H1 (cell line): ENCODE measurements around the gene INF2. TPM values are rescaled to one million over a fixed set of nuclear protein-coding genes. Genes with fewer than 3 reads are reported as not detected.

Experiments used
- CTCF ChIA-PET: fragments of 300-600 bp; sonication (Branson Sonifier 250); formaldehyde crosslinking; loops from one replicate; lab custom pipeline; 2021; ENCODE audit not compliant: partially characterized antibody; lab: Charles Lee
- POLR2A ChIA-PET: fragments of 300-600 bp; sonication (Branson Sonifier 250); formaldehyde crosslinking; loops from one replicate; lab custom pipeline; 2021; ENCODE audit warnings: inconsistent platforms; ENCODE audit not compliant: partially characterized antibody; lab: Charles Lee
- DNase-seq, 2 experiments: peaks; one replicate each; pipeline versions ENCODE4 v3.0.0 to v3.0.0-alpha.2; 2010 to 2022; ENCODE audit warnings: low spot score in 2 of 2, low read depth in 1 of 2, mixed read lengths in 1 of 2
- FAIRE-seq: peaks from 2 replicates; lab custom pipeline; 2011; peaks lifted over from hg19 to GRCh38; lab: Jason Lieb, UNC
- H2AFZ ChIP-seq: 2 replicates; pipeline ENCODE4 v1.8.1; 2012; ENCODE audit warnings: low read length, inconsistent platforms
- H2AK5ac ChIP-seq: 2 replicates; pipeline ENCODE4 v1.6.1; 2013; ENCODE audit warnings: low read depth, low read length
- H2BK120ac ChIP-seq: replicated peaks from 2 replicates; pipeline ENCODE3; 2013; ENCODE audit warnings: low read depth, low read length, inconsistent platforms
- H2BK12ac ChIP-seq: 2 replicates; pipeline ENCODE4 v1.6.1; 2013; ENCODE audit warnings: low read depth, low read length
- H2BK15ac ChIP-seq: 2 replicates; pipeline ENCODE4 v1.6.1; 2013; ENCODE audit warnings: low read length
- H2BK20ac ChIP-seq: 2 replicates; pipeline ENCODE4 v1.6.1; 2013; ENCODE audit warnings: low read length
- H2BK5ac ChIP-seq: 2 replicates; pipeline ENCODE4 v1.6.1; 2013; ENCODE audit warnings: low read depth, low read length
- H3K14ac ChIP-seq: 2 replicates; pipeline ENCODE4 v1.6.1; 2013; ENCODE audit warnings: inconsistent platforms; ENCODE audit not compliant: insufficient read length
- H3K18ac ChIP-seq: 2 replicates; pipeline ENCODE4 v1.6.1; 2013; ENCODE audit warnings: low read length; ENCODE audit errors: extremely low read depth
- H3K23ac ChIP-seq: 2 replicates; pipeline ENCODE4 v1.6.1; 2013; ENCODE audit warnings: inconsistent platforms; ENCODE audit not compliant: insufficient read length
- H3K23me2 ChIP-seq: 2 replicates; pipeline ENCODE4 v1.6.1; 2013; ENCODE audit warnings: low read depth, low read length
- H3K27ac ChIP-seq: 2 replicates; pipeline ENCODE4 v1.6.1; 2011; ENCODE audit warnings: low read depth, low read length, inconsistent platforms
- H3K27me3 ChIP-seq, 4 experiments: replicated peaks in 1 of 4; 1 replicate in 1 of 4; 2 replicates in 3 of 4; pipeline versions ENCODE4 v1.6.1 to v1.8.1; 2011 to 2013; ENCODE audit warnings: low read length in 3 of 4, mild to moderate bottlenecking in 3 of 4, inconsistent platforms in 2 of 4, mixed read lengths in 2 of 4, moderate library complexity in 1 of 4; ENCODE audit not compliant: control insufficient read depth in 3 of 4, insufficient read depth in 3 of 4; ENCODE audit errors: extremely low read depth in 1 of 4
- H3K36me3 ChIP-seq, 4 experiments: 2 replicates each; pipeline versions ENCODE4 v1.6.1 to v1.8.1; 2011 to 2013; ENCODE audit warnings: mild to moderate bottlenecking in 4 of 4, low read length in 3 of 4, moderate library complexity in 2 of 4, control low read depth in 1 of 4, inconsistent platforms in 1 of 4; ENCODE audit not compliant: insufficient read depth in 4 of 4, control insufficient read depth in 2 of 4
- H3K4ac ChIP-seq: replicated peaks from 2 replicates; pipeline ENCODE3; 2013; ENCODE audit warnings: low read length, low read depth, mixed read lengths, inconsistent platforms; ENCODE audit not compliant: insufficient read length
- H3K4me1 ChIP-seq, 4 experiments: replicated peaks in 1 of 4; 1 replicate in 1 of 4; 2 replicates in 3 of 4; pipeline versions ENCODE4 v1.6.1 to v1.8.1; 2011 to 2013; ENCODE audit warnings: low read length in 3 of 4, inconsistent platforms in 2 of 4, mixed read lengths in 1 of 4; ENCODE audit not compliant: insufficient read depth in 4 of 4, control insufficient read depth in 3 of 4
- H3K4me2 ChIP-seq, 2 experiments: 2 replicates each; pipeline versions ENCODE4 v1.6.1 to v1.8.1; 2011 to 2013; ENCODE audit warnings: low read depth in 2 of 2, low read length in 2 of 2, control low read depth in 1 of 2, inconsistent platforms in 1 of 2, mild to moderate bottlenecking in 1 of 2; ENCODE audit not compliant: insufficient read depth in 1 of 2
- H3K4me3 ChIP-seq, 4 experiments: fragments of 200-600, 300-600 bp in 1 of 4; sonication (generic), shearing (Covaris generic), sonication (Bioruptor Twin) in 1 of 4; 2 replicates each; pipeline versions ENCODE4 v1.5.1 to v1.8.1; 2011 to 2016; ENCODE audit warnings: low read length in 4 of 4, low read depth in 3 of 4, control low read depth in 2 of 4, inconsistent platforms in 2 of 4, mild to moderate bottlenecking in 2 of 4, mixed read lengths in 1 of 4, moderate library complexity in 1 of 4; ENCODE audit not compliant: insufficient read depth in 2 of 4; ENCODE audit errors: extremely low read depth in 1 of 4
- H3K56ac ChIP-seq: replicated peaks from 2 replicates; pipeline ENCODE3; 2013; ENCODE audit warnings: low read depth, mild to moderate bottlenecking, mixed read lengths, low read length, inconsistent platforms; ENCODE audit not compliant: insufficient read length
- H3K79me1 ChIP-seq: 2 replicates; pipeline ENCODE4 v1.6.1; 2013; ENCODE audit warnings: low read depth, low read length, control low read depth
- H3K79me2 ChIP-seq, 2 experiments: 2 replicates each; pipeline versions ENCODE4 v1.6.1 to v1.8.1; 2012 to 2013; ENCODE audit warnings: low read length in 2 of 2, mild to moderate bottlenecking in 2 of 2, inconsistent platforms in 1 of 2; ENCODE audit not compliant: insufficient read depth in 2 of 2, control insufficient read depth in 1 of 2
- H3K9ac ChIP-seq, 4 experiments: replicated peaks in 1 of 4; 1 replicate in 1 of 4; 2 replicates in 3 of 4; pipeline versions ENCODE4 v1.6.1 to v1.8.1; 2011 to 2013; ENCODE audit warnings: low read depth in 3 of 4, low read length in 3 of 4, control low read depth in 2 of 4, mild to moderate bottlenecking in 2 of 4, moderate library complexity in 2 of 4, inconsistent platforms in 1 of 4; ENCODE audit errors: extremely low read depth in 1 of 4
- H3K9me3 ChIP-seq, 2 experiments: 2 replicates each; pipeline versions ENCODE4 v1.6.1 to v1.8.1; 2012 to 2013; ENCODE audit warnings: mild to moderate bottlenecking in 2 of 2, moderate library complexity in 2 of 2, control low read depth in 1 of 2, inconsistent platforms in 1 of 2, low read depth in 1 of 2, low read length in 1 of 2, mixed read lengths in 1 of 2; ENCODE audit not compliant: insufficient read depth in 2 of 2
- H4K20me1 ChIP-seq, 2 experiments: replicated peaks in 1 of 2; 2 replicates each; pipeline versions ENCODE3 to v1.8.1; 2011 to 2013; ENCODE audit warnings: inconsistent platforms in 2 of 2, low read length in 2 of 2, mild to moderate bottlenecking in 1 of 2; ENCODE audit not compliant: insufficient read depth in 2 of 2, control insufficient read depth in 1 of 2
- H4K5ac ChIP-seq: 2 replicates; pipeline ENCODE4 v1.6.1; 2013; ENCODE audit warnings: low read length, low read depth, mixed read lengths, inconsistent platforms; ENCODE audit not compliant: insufficient read length
- H4K8ac ChIP-seq: 2 replicates; pipeline ENCODE4 v1.8.0; 2013; ENCODE audit warnings: mild to moderate bottlenecking, moderate library complexity, low read length, inconsistent platforms; ENCODE audit not compliant: insufficient read depth; ENCODE audit errors: extremely low read depth
- H4K91ac ChIP-seq: replicated peaks from 2 replicates; pipeline ENCODE3; 2013; ENCODE audit warnings: low read length, mixed read lengths, inconsistent platforms; ENCODE audit not compliant: insufficient read length
- CBX5 ChIP-seq: fragments of 300-800, 300-1000 bp; sonication (generic); IDR thresholded peaks from 2 replicates; pipeline ENCODE4 v1.7.1; 2016; ENCODE audit warnings: antibody characterized with exemption, low read length, low read depth
- EZH2 ChIP-seq: fragments of 200-600 bp; sonication (generic); IDR thresholded peaks from 2 replicates; pipeline ENCODE4 v1.7.1; 2012; ENCODE audit warnings: low read depth, mild to moderate bottlenecking, moderate library complexity, low read length, inconsistent platforms; ENCODE audit not compliant: severe bottlenecking
- HDAC2 ChIP-seq, 2 experiments: fragments of 300-600 bp in 1 of 2; sonication (generic) in 1 of 2; IDR thresholded peaks; 2 replicates each; pipeline ENCODE4 v1.6.1; 2011 to 2012; ENCODE audit warnings: low read depth in 2 of 2, low read length in 2 of 2, mild to moderate bottlenecking in 2 of 2, moderate library complexity in 2 of 2, borderline replicate concordance in 1 of 2, inconsistent platforms in 1 of 2
- KDM5A ChIP-seq: fragments of 200-600 bp; IDR thresholded peaks from 2 replicates; pipeline ENCODE4 v1.7.1; 2012; ENCODE audit warnings: mild to moderate bottlenecking, low read length, inconsistent platforms, mixed read lengths
- NANOG ChIP-seq: IDR thresholded peaks from 2 replicates; pipeline ENCODE4 v1.6.1; 2011; ENCODE audit warnings: low read length, low read depth, mild to moderate bottlenecking, inconsistent platforms; ENCODE audit not compliant: insufficient read depth, poor library complexity, severe bottlenecking
- POLR2AphosphoS5 ChIP-seq: IDR thresholded peaks from 2 replicates; pipeline ENCODE4 v1.6.1; 2011; ENCODE audit warnings: low read depth, low read length
- POU5F1 ChIP-seq: IDR thresholded peaks from 2 replicates; pipeline ENCODE4 v1.6.1; 2011; ENCODE audit warnings: low read depth, mild to moderate bottlenecking, low read length, moderate library complexity
- RXRA ChIP-seq: IDR thresholded peaks from 2 replicates; pipeline ENCODE4 v1.6.1; 2011; ENCODE audit warnings: low read depth, mild to moderate bottlenecking, low read length, moderate library complexity; ENCODE audit not compliant: insufficient read depth
- YY1 ChIP-seq: IDR thresholded peaks from 2 replicates; pipeline ENCODE4 v1.6.1; 2011; ENCODE audit warnings: low read depth, mild to moderate bottlenecking, low read length
- WGBS, 2 experiments: shearing (Covaris generic) in 1 of 2; methylation state at CpG; one replicate each; pipeline versions ENCODE4 v1.1.6 to v1.1.7; 2013 to 2015; ENCODE audit warnings: low lambda C conversion rate in 2 of 2, mixed read lengths in 2 of 2, inconsistent platforms in 1 of 2, low coverage in 1 of 2, missing lambda C conversion rate in 1 of 2; ENCODE audit not compliant: insufficient replicate concordance in 2 of 2, insufficient coverage in 1 of 2, insufficient read length in 1 of 2; ENCODE audit errors: extremely low coverage in 1 of 2, missing lambda C conversion rate in 1 of 2; 5-methylcytosine and 5-hydroxymethylcytosine counted together
- polyA plus RNA-seq, 7 experiments: library from polyadenylated mRNA; depleted of rRNA in 3 of 7; stranded (reverse) in 5 of 7; unstranded in 2 of 7; fragments of >200 nt in 5 of 7; fragments of 200-250 nt in 2 of 7; gene quantifications; 1 replicate in 5 of 7; 2 replicates in 1 of 7; 4 replicates in 1 of 7; pipeline versions ENCODE4 v1.2.1 to v1.2.3, GENCODE V29; 2011 to 2013; ENCODE audit warnings: missing spikeins in 2 of 7, mixed read lengths in 2 of 7
- total RNA-seq: library from RNA; stranded (reverse); fragmentation: NEBNext Ultra II Directional; extraction: Animal tissue kit (Norgen Biotek cat#: 25700); gene quantifications from 2 replicates; pipeline ENCODE4 v1.2.1, GENCODE V29; 2021

The INF2 gene
- total and polyA plus RNA-seq, 2 of the 8 experiments (the other 6 are each of a cell fraction or from before 2014, with no cell fraction given) = 29.1 to 59.5 TPM

GRCh38 chr14:104669697-104670096 is 19.7 kb upstream of the INF2 start:
- Histone ChIP-seq H2BK15ac (peak overlapping the region; percentile 99; the same call in 1 of the 2 replicates), H3K56ac (no peak overlapping the region), H2BK5ac (no peak overlapping the region), H3K27ac (no peak overlapping the region), H3K4me1 (peaks cover 0 to 14% (median 8%) of the 10 kb centered on the region in 4 experiments; a peak in 6 of 7 replicates), H3K79me2 (no peaks in the 10 kb centered on the region), H2AFZ (no peak overlapping the region), H2BK120ac (no peak overlapping the region), H4K91ac (no peak overlapping the region), H3K9ac (no peak overlapping the region), H4K5ac (no peak overlapping the region), H3K27me3 (no peaks in the 10 kb centered on the region), H3K18ac (no peak overlapping the region), H3K36me3 (no peaks in the 10 kb centered on the region), H3K9me3 (no peaks in the 10 kb centered on the region), H2BK12ac (no peak overlapping the region), H2AK5ac (no peak overlapping the region), H2BK20ac (no peak overlapping the region), H3K14ac (no peak overlapping the region), H3K4ac (no peak overlapping the region), H3K4me2 (no peak overlapping the region), H3K79me1 (peaks cover 2% of the 10 kb centered on the region; the same call in 1 of the 2 replicates), H4K20me1 (peaks cover 2 to 5% of the 10 kb centered on the region in 2 experiments), H3K4me3 (no peak overlapping the region), H3K23ac (no peak overlapping the region), H3K23me2 (peaks cover 6% of the 10 kb centered on the region; the same call in 1 of the 2 replicates), H4K8ac (no peak overlapping the region)
- POLR2A ChIA-PET = interaction anchor here (10.2 kb wide), 1 partner anchor 11 kb away, joined by 94 read pairs; no protein-coding TSS in a partner anchor
- DNase-seq (no peak), FAIRE-seq (no peak)
- 83% methylated on average over 3 of the region's 3 CpGs; no CpG with 5 or more reads in 1 of the 2 experiments for WGBS, 2 experiments
- TF ChIP-seq RXRA (no peak), YY1 (no peak), HDAC2 (IDR thresholded peaks at IDR 0.05; ENCODE audit: borderline replicate concordance in 1 of 2, low read depth in 2 of 2, low read length in 2 of 2) (no peak), EZH2 (no peak), KDM5A (no peak), POLR2AphosphoS5 (no peak), POU5F1 (no peak), CBX5 (no peak), NANOG (no peak)
- CTCF ChIA-PET = interaction anchor here (0.6 to 1.8 kb wide), 6 partner anchors 9 to 39 kb away, joined by 3 to 5 read pairs (median 4); no protein-coding TSS in a partner anchor
